Stomach (tissue), 9 donors: ENCODE results near the gene PARD3. TPM values are rescaled to one million over a fixed set of nuclear protein-coding genes. Genes with fewer than 3 reads are reported as not detected.
A peak's percentile ranks its signal among the peaks of the same experiment; 100 is the strongest.

Source experiments
- DNase-seq, 2 donors: peaks; one replicate each; pipeline versions ENCODE4 v3.0.0 to v3.0.0-alpha.2; 2013 to 2019
- H3K27ac ChIP-seq, 5 donors: fragments of 200-600 bp in 4 of 5; sonication (generic) in 4 of 5; one replicate each; pipeline ENCODE4 v1.5.1; 2013 to 2019; ENCODE audit warnings: mild to moderate bottlenecking in 1 of 5, moderate library complexity in 1 of 5
- H3K27me3 ChIP-seq, 3 donors: fragments of 200-600 bp; sonication (generic); one replicate each; pipeline ENCODE4 v1.5.1; 2017 to 2019; ENCODE audit warnings: mixed run types in 1 of 3
- H3K36me3 ChIP-seq, 4 donors: fragments of 200-600 bp; sonication (generic); 1 replicate in 3 of 4; 2 replicates in 1 of 4; pipeline ENCODE4 v1.5.1; 2016 to 2019
- H3K4me1 ChIP-seq, 4 donors: fragments of 200-600 bp; sonication (generic); one replicate each; pipeline ENCODE4 v1.5.1; 2016 to 2019
- H3K4me3 ChIP-seq, 4 donors: fragments of 200-600 bp; sonication (generic) in 3 of 4; one replicate each; pipeline ENCODE4 v1.5.1; 2016 to 2019; ENCODE audit warnings: mild to moderate bottlenecking in 1 of 4
- H3K9me3 ChIP-seq, 4 donors: fragments of 200-600 bp; sonication (generic); one replicate each; pipeline ENCODE4 v1.5.1; 2016 to 2019
- EP300 ChIP-seq: sonication (generic); formaldehyde crosslinking; IDR thresholded peaks from one replicate; pipeline ENCODE4 v1.6.1; 2017; ENCODE audit warnings: antibody characterized with exemption
- POLR2A ChIP-seq, 4 donors: fragments of 450-650 bp; IDR thresholded peaks; one replicate each; pipeline ENCODE4 v1.6.1; 2016; ENCODE audit warnings: antibody characterized with exemption in 4 of 4, control low read depth in 2 of 4, mild to moderate bottlenecking in 1 of 4, moderate library complexity in 1 of 4
- POLR2AphosphoS5 ChIP-seq, 3 donors: sonication (generic); formaldehyde crosslinking; IDR thresholded peaks; one replicate each; pipeline ENCODE4 v1.6.1; 2016; ENCODE audit warnings: antibody characterized with exemption in 3 of 3
- WGBS, 5 donors: extraction: QIAGEN DNeasy Blood & Tissue Kit in 3 of 5; methylation state at CpG; one replicate each; pipeline versions ENCODE4 v1.1.5 to v1.1.7; 2013 to 2018; 5-methylcytosine and 5-hydroxymethylcytosine counted together
- intact Hi-C: fragments of 100-400 bp; cut with DNase I; formaldehyde crosslinking; loops from one replicate; pipeline ENCODE4 v1.15.1; 2023; ENCODE audit warnings: low total_unique reads
- polyA plus RNA-seq, 3 donors: library from polyadenylated mRNA; stranded (reverse); fragments of 200-250 nt; gene quantifications; one replicate each; pipeline ENCODE4 v1.2.3, GENCODE V29; 2013
- total RNA-seq, 5 donors: library from RNA; depleted of rRNA; stranded (reverse); fragments of >200 nt; gene quantifications; one replicate each; pipeline versions ENCODE4 v1.1.0 to v1.2.3, GENCODE V29; 2014 to 2016
- TF ChIP-seq, protein P1 (sequence below), 7 experiments: fragments of 450-650 bp in 4 of 7; fragments of 200-600 bp in 3 of 7; sonication (generic) in 3 of 7; IDR thresholded peaks; one replicate each; pipeline ENCODE4 v1.5.1; 2016 to 2019; ENCODE audit warnings: antibody characterized with exemption in 7 of 7, control low read depth in 2 of 7, mild to moderate bottlenecking in 1 of 7
- donor health status: healthy with polysubstance abuse.
- donor health status: Bipolar disorder and iron deficiency.
- donor health status: healthy.

Gene PARD3
- total and polyA plus RNA-seq, 8 donors, result 13.7 to 118 (median 31.8) TPM

DNA sequence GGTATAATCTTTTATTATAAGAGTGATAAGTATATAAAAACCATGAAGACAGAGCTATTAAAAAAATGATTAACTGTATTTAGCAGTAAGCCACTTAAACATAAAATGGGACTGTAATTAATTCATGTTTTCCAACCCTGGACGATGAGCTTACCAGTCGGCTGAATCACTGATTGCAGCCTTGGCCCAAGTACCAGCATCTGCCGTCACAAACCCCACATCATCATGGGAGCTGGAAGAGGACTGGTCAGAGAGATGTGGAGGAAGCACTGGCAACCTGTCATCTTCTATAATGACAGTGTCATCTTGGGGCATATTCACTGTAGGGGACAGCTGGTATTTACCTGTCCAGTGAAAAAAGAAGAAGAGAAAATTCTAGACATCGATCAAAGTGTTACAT lies 473.6 kb downstream of the PARD3 start:
- Histone ChIP-seq H3K27me3 (no peaks in the 10 kb centered on the region), H3K9me3 (no peaks in the 10 kb centered on the region), H3K4me3 (no peak overlapping the region), H3K27ac (no peak overlapping the region), H3K4me1 (peaks cover 0 to 30% (median 8%) of the 10 kb centered on the region in 4 donors), H3K36me3 (peaks cover 0 to 6% (median 0%) of the 10 kb centered on the region in 4 donors)
- 68 to 84% (median 78%) methylated on average over 4 of the region's 4 CpGs for WGBS, 5 donors
- TF ChIP-seq, protein P1, sequence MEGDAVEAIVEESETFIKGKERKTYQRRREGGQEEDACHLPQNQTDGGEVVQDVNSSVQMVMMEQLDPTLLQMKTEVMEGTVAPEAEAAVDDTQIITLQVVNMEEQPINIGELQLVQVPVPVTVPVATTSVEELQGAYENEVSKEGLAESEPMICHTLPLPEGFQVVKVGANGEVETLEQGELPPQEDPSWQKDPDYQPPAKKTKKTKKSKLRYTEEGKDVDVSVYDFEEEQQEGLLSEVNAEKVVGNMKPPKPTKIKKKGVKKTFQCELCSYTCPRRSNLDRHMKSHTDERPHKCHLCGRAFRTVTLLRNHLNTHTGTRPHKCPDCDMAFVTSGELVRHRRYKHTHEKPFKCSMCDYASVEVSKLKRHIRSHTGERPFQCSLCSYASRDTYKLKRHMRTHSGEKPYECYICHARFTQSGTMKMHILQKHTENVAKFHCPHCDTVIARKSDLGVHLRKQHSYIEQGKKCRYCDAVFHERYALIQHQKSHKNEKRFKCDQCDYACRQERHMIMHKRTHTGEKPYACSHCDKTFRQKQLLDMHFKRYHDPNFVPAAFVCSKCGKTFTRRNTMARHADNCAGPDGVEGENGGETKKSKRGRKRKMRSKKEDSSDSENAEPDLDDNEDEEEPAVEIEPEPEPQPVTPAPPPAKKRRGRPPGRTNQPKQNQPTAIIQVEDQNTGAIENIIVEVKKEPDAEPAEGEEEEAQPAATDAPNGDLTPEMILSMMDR (IDR thresholded peaks at IDR 0.05), result no peak
- TF ChIP-seq EP300 (no peak), POLR2AphosphoS5 (IDR thresholded peaks at IDR 0.05) (no peak), POLR2A (IDR thresholded peaks at IDR 0.05) (no peak)
- intact Hi-C loops, result no loop called here
- no peak for DNase-seq

DNA sequence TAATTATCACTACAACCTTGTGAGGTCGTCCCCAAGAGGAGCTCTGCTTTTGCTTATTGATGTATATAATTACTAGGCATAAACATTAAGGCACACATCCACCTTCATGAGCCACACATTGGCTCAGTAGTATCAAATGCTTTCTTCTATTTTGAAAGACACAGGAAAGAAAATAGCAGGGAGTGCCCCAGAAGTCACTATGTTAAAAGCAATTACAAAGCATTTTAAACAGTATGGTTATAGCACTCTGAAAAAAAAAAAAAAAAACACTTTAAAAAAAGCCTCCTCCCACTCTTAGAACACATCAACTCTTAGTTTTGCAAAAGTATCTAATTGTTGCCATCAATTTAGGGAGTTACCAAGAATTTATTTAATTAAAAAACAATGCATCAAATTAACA lies 474.2 kb downstream of the PARD3 start:
- Histone ChIP-seq H3K27me3 (no peaks in the 10 kb centered on the region), H3K4me1 (peaks cover 0 to 25% (median 4%) of the 10 kb centered on the region in 4 donors), H3K36me3 (peaks cover 0 to 11% (median 0%) of the 10 kb centered on the region in 4 donors), H3K4me3 (no peak overlapping the region), H3K9me3 (no peaks in the 10 kb centered on the region), H3K27ac (no peak overlapping the region)
- TF ChIP-seq POLR2A (IDR thresholded peaks at IDR 0.05) (no peak), EP300 (no peak), POLR2AphosphoS5 (IDR thresholded peaks at IDR 0.05) (no peak)
- TF ChIP-seq, protein P1 (IDR thresholded peaks at IDR 0.05), result no peak
- 41 to 80% (median 74%) methylated on average over 1 of the region's 1 CpG for WGBS, 5 donors
- intact Hi-C loops, result no loop called here
- DNase-seq, result no peak

DNA sequence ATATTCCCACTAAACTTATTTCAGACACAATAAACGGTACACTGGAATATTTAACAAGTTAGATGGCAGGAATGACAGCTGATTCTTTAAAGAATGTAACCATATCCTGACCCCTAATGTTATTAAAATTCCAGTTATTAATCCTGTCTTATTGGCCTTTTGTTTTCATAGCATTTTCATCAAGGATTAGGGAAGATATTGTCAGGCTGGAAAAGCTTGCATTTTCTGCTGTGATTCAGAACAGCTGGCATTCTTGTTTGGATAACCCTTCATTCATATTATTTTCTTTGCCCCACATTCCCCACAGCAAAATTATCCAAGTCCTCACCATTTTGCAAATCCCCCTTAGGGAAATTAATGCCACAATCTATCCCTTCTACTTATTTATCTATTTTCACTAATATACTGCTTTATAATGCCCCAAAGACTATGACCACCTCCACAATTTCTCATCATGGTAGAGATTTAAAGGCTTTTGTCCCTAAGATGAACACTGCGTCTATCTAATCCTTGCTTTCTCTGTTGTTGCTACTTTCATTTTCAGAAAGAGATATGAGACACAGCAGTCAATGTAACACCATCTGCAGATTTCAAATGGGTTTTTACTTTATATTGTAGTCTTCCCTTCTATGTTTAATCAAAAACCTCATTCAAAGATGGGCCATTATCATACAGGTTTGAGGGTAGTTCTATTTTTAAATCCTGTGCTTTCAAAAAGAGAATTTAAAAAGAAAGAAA lies 475.1 kb downstream of the PARD3 start:
- no peaks in the 10 kb centered on the region for H3K27me3 ChIP-seq
- H3K4me1 ChIP-seq, result peaks cover 0 to 16% (median 2%) of the 10 kb centered on the region in 4 donors
- no peak for DNase-seq
- 63 to 78% (median 74%) methylated on average over 2 of the region's 2 CpGs for WGBS, 5 donors
- no peak for TF ChIP-seq POLR2AphosphoS5 (IDR thresholded peaks at IDR 0.05)
- H3K27ac ChIP-seq, result peak overlapping the region in 1 of 5 donors; percentile 15
- H3K4me3 ChIP-seq, result no peak overlapping the region
- H3K36me3 ChIP-seq, result peaks cover 0 to 11% (median 0%) of the 10 kb centered on the region in 4 donors
- no peaks in the 10 kb centered on the region for H3K9me3 ChIP-seq
- intact Hi-C loops, result no loop called here

DNA sequence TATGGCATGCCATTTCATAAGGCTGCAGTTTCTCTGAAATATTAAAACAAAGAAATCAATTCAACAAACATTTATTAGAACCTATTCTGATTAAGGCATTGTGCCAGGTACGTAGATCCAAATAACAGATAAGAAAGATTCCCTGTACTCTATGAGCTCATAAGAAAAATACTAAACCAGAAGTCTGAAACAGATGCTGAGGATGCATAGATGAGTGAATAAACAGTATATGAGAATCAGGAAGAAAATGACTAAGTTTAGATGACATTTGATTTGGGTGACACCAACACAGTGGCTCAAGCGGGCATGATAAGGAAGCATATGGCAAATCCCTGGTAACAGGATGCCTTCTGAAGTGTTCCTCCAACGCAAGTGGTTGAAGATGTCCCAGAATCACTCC lies 477.2 kb downstream of the PARD3 start:
- H3K4me1 ChIP-seq, result peaks cover 0 to 13% (median 2%) of the 10 kb centered on the region in 4 donors
- H3K27ac ChIP-seq, result no peak overlapping the region
- intact Hi-C loops, result no loop called here
- peaks cover 0 to 11% (median 0%) of the 10 kb centered on the region in 4 donors for H3K36me3 ChIP-seq
- no peak overlapping the region for H3K4me3 ChIP-seq
- TF ChIP-seq POLR2A (IDR thresholded peaks at IDR 0.05) (no peak), POLR2AphosphoS5 (IDR thresholded peaks at IDR 0.05) (no peak), EP300 (no peak)
- TF ChIP-seq, protein P1 (IDR thresholded peaks at IDR 0.05), result no peak
- no peak for DNase-seq
- WGBS, 5 donors, result 62 to 91% (median 67%) methylated on average over 3 of the region's 3 CpGs
- H3K27me3 ChIP-seq, result no peaks in the 10 kb centered on the region
- no peaks in the 10 kb centered on the region for H3K9me3 ChIP-seq
